B cell (primary cell): ENCODE results near the gene SIRPA.

ENCODE experiments used
- CTCF ChIP-seq: fragments of 200-600 bp; IDR thresholded peaks from one replicate; pipeline ENCODE4 v1.8.0; 2022; ENCODE audit warnings: antibody characterized with exemption, mild to moderate bottlenecking
- EZH2 ChIP-seq: IDR thresholded peaks from 2 replicates; pipeline ENCODE4 v1.6.1; 2012; ENCODE audit warnings: borderline replicate concordance, low read depth, mild to moderate bottlenecking, moderate library complexity, low read length; ENCODE audit not compliant: insufficient read depth, poor library complexity, severe bottlenecking

GRCh38 chr20:1961374-1961773 lies 66.2 kb downstream of the SIRPA start:
- TF ChIP-seq EZH2 (no peak), CTCF (no peak)
